ENCODE results near the gene PANX2. TPM values are rescaled to one million over a fixed set of nuclear protein-coding genes. Genes with fewer than 3 reads are reported as not detected.
"Not testable (repeated sequence)": the region's sequence is repeated elsewhere in the genome, so short reads cannot be mapped to it uniquely, and the experiment has no call there.

The PANX2 gene
- polyA plus RNA-seq, 1 experiment: 1.4 TPM

DNA sequence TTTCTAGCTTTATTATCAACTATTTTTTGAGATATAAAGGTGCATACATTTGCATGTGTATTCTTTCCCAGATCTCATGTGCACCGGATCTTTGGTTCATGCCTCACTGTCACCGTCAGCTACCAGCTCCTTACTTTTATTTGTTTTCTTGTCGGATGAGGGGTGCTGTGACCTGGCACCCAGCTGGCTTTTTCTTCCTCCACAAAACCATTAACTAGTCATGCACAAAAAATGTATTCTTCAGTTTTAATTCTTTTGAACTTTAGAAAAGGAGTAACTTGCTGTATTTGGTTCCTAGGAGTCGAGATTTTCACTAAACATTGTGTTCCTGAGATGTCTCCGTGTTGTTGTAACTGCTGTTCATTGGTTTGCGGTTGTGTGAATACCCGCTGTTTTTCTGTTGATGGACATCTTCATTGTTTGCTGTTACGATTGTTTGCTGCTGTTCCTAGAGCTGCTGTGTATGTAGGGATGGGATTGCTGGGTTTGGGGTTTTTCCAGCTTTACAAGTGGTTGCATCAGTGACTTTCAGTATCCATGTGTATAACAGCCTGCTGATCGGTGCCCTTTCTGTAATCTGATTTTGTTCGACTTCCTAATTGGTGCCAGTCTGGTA, 41.3 kb upstream of the PANX2 start:
- ChIA-PET CTCF (interaction anchor here (1.2 kb wide), 1 partner anchor 99 kb away, joined by 5 read pairs; no protein-coding TSS in a partner anchor), POLR2A (no interaction called here)
- TF ChIP-seq, protein P1, sequence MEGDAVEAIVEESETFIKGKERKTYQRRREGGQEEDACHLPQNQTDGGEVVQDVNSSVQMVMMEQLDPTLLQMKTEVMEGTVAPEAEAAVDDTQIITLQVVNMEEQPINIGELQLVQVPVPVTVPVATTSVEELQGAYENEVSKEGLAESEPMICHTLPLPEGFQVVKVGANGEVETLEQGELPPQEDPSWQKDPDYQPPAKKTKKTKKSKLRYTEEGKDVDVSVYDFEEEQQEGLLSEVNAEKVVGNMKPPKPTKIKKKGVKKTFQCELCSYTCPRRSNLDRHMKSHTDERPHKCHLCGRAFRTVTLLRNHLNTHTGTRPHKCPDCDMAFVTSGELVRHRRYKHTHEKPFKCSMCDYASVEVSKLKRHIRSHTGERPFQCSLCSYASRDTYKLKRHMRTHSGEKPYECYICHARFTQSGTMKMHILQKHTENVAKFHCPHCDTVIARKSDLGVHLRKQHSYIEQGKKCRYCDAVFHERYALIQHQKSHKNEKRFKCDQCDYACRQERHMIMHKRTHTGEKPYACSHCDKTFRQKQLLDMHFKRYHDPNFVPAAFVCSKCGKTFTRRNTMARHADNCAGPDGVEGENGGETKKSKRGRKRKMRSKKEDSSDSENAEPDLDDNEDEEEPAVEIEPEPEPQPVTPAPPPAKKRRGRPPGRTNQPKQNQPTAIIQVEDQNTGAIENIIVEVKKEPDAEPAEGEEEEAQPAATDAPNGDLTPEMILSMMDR (IDR thresholded peaks at IDR 0.05; ENCODE audit: insufficient read depth, low read depth, low read length): no peak
- no peaks in the 10 kb centered on the region; the same call in 1 of the 2 replicates for H3K27me3 ChIP-seq (ENCODE audit: control insufficient read depth, insufficient read depth, low read length)
- H3K4me3 ChIP-seq (ENCODE audit: low read depth, low read length): no peak overlapping the region
- H3K36me3 ChIP-seq (ENCODE audit: control insufficient read depth, insufficient read depth, low read length): peaks cover 13% of the 10 kb centered on the region
- no peak for DNase-seq (ENCODE audit: low read depth)

DNA sequence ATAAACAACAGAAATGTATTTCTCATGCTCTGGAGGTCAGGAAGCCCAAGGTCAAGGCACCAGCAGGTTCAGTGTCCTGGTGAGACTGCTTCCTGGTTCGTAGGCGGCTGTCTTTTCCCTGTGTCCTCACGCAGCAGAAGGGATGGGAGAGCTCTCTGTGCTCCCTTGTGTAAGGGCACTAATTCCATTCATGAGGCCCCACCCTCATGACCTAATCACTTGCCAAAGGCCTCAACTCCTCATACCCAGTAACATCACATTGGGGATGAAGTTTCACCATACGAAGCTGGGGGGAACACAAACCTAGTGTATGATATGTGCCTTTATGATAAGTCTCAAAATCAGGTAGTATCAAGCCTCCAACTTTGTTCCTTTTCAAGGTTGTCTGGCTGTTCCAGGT, 38.6 kb upstream of the PANX2 start:
- H3K4me3 ChIP-seq (ENCODE audit: low read depth, low read length): no peak overlapping the region
- ChIA-PET POLR2A (no interaction called here), CTCF (no interaction called here)
- H3K27me3 ChIP-seq (ENCODE audit: control insufficient read depth, insufficient read depth, low read length): no peaks in the 10 kb centered on the region
- TF ChIP-seq, protein P1 (IDR thresholded peaks at IDR 0.05; ENCODE audit: insufficient read depth, low read depth, low read length): no peak
- peaks cover 13% of the 10 kb centered on the region for H3K36me3 ChIP-seq (ENCODE audit: control insufficient read depth, insufficient read depth, low read length)
- no peak for DNase-seq (ENCODE audit: low read depth)

DNA sequence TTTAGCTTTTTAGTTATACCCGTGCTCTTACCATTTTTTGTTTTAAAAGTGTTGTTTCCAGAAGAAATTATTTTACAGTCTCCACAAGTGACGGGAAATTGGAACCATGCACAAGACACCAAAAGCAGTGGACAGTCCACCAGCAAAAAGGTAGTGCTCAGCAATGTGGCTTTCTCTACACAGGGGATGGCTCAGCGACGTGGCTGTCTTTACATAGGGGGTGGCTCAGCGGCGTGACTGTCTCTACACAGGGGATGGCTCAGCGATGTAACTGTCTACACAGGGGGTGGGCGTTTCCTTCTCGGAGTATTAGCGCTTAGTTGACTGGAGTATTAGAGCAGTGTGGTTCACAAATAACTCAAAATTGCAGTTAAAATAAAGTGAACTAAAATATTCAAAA, 36.0 kb upstream of the PANX2 start:
- Histone ChIP-seq H3K36me3 (ENCODE audit: control insufficient read depth, insufficient read depth, low read length) (peaks cover 8% of the 10 kb centered on the region), H3K27me3 (ENCODE audit: control insufficient read depth, insufficient read depth, low read length) (no peaks in the 10 kb centered on the region), H3K4me3 (ENCODE audit: low read depth, low read length) (no peak overlapping the region)
- TF ChIP-seq, protein P1 (IDR thresholded peaks at IDR 0.05; ENCODE audit: insufficient read depth, low read depth, low read length): no peak
- ChIA-PET CTCF (interaction anchor here (0.7 kb wide), 1 partner anchor 41 kb away, joined by 3 read pairs; no protein-coding TSS in a partner anchor), POLR2A (no interaction called here)
- DNase-seq (ENCODE audit: low read depth): no peak

GRCh38 chr22:50136581-50137015, 33.9 kb upstream of the PANX2 start:
- Histone ChIP-seq H3K27me3 (ENCODE audit: control insufficient read depth, insufficient read depth, low read length) (no peaks in the 10 kb centered on the region), H3K4me3 (ENCODE audit: low read depth, low read length) (no peak overlapping the region), H3K36me3 (ENCODE audit: control insufficient read depth, insufficient read depth, low read length) (peaks cover 8% of the 10 kb centered on the region)
- no peak for DNase-seq (ENCODE audit: low read depth)
- ChIA-PET POLR2A (no interaction called here), CTCF (interaction anchor here (1.0 to 1.3 kb wide), 3 partner anchors 10 to 19 kb away, joined by 3 to 4 read pairs (median 3); no protein-coding TSS in a partner anchor)
- TF ChIP-seq, protein P1 (IDR thresholded peaks at IDR 0.05; ENCODE audit: insufficient read depth, low read depth, low read length): no peak

DNA sequence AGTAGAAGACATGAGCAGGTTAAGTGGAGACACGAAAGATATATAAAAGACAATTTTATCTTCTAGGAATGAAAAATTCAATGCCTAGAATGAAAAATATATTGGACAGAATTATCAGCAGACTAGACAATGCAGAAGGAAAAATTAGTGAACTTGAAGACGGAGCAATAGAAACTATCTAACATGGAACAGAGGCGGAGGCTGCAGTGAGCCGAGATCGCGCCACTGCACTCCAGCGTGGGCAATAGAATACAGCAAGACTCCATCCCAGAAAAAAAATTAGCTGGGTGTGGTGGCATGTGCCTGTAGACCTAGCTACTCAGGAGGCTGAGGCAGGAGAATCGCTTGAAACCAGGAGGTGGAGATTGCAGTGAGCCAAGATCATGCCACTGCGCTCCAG, 33.3 kb upstream of the PANX2 start:
- H3K36me3 ChIP-seq (ENCODE audit: control insufficient read depth, insufficient read depth, low read length); DNase-seq (ENCODE audit: low read depth); POLR2A ChIA-PET; H3K4me3 ChIP-seq (ENCODE audit: low read depth, low read length); H3K27me3 ChIP-seq (ENCODE audit: control insufficient read depth, insufficient read depth, low read length): not testable (repeated sequence)
- CTCF ChIA-PET: interaction anchor here (1.0 to 1.3 kb wide), 3 partner anchors 9 to 19 kb away, joined by 3 to 4 read pairs (median 3); no protein-coding TSS in a partner anchor

DNA sequence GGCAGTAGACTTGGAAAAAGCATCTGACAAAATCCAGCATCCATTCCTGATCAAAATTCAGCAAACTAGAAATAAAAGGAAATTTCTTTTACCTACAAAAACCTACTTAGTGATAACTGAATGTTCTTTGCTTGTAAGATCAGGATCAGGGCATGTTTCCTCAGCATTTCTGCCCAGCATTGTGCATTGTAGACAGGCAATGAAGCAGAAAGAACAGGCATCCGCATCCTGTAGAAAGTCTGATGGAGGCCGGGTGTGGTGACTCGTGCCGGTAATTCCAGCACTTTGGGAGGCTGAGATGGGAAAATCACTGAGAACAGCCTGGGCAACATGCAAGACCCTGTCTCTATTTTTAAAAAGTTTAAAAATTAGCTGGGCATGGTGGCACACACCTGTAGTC, 32.5 kb upstream of the PANX2 start:
- POLR2A ChIA-PET: no interaction called here
- CTCF ChIA-PET: no interaction called here
- H3K4me3 ChIP-seq (ENCODE audit: low read depth, low read length): no peak overlapping the region
- TF ChIP-seq, protein P1 (IDR thresholded peaks at IDR 0.05; ENCODE audit: insufficient read depth, low read depth, low read length): no peak
- DNase-seq (ENCODE audit: low read depth): no peak
- peaks cover 7% of the 10 kb centered on the region for H3K36me3 ChIP-seq (ENCODE audit: control insufficient read depth, insufficient read depth, low read length)
- H3K27me3 ChIP-seq (ENCODE audit: control insufficient read depth, insufficient read depth, low read length): no peaks in the 10 kb centered on the region
